Left forelimb (tissue), 1 donor: Measurements from ENCODE around the gene NLGN4Y.
"Not testable (repeated sequence)": the region's sequence is repeated elsewhere in the genome, so short reads cannot be mapped to it uniquely, and the experiment has no call there.

ENCODE experiments used
- DNase-seq: peaks from one replicate; pipeline ENCODE4 v3.0.0-alpha.2; 2018; ENCODE audit warnings: low spot score

NLGN4Y gene

DNA sequence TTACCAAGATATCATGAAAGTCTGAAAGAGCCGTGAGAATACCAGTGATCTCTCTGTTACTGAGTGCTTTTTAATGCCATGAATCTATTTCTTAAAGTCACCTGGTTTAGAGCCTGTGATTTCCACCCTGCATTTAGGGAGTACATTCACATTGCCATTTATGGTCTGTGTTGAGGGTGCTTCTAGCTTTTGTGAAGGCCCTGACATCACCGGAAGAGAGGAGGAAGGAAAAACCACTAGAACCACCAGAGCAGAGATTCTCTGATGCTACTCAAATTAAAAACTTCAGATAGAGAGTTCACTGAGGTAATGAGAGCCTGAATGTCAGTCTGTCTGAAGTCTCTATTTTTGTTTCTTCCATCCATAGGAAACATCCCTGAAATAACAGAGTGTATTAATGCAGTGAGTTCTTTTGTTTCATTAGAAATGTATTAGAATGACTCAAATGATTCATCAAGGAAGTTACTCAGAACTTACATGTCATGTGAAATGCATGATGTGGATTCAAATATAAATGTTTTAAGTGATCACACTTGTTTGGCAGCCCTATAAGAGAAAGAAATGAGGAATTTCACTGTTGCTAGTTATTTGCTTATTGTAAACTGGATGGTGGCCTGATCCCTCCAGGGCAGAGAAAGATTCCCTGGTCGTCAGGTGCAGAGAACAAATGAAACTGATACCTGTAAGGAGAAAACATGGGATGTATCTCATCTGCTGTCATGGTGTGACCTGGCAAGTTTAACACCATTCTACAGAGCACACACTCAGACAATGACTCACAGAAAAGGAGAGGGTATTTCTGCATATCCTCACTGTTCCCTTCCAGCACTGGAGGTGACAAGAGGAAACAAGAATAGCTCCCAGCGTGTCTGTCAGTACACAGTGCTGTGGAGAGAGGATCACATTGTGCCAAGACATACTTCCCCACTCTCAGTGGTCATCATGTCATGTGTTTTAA, 310.1 kb downstream of the NLGN4Y start:
- no peak for DNase-seq

DNA sequence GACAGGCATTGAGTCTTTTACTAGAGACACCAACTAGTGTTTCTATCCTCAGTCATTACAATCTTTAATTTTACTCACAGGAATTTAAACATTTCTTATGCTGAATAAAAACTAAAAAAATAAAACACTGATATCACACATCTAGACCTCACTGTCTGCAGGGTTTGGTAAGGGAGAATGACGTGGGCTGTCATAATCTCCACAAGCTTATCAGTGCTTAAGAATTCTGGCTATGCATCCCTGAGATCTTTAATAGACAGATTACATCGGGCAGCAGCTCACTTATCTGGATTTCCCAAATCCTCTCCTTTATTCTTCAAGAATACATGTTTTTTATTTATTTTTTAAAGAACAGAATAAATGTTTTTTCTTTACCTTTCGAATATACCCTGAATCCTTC, 313.1 kb downstream of the NLGN4Y start:
- DNase-seq: no peak

DNA sequence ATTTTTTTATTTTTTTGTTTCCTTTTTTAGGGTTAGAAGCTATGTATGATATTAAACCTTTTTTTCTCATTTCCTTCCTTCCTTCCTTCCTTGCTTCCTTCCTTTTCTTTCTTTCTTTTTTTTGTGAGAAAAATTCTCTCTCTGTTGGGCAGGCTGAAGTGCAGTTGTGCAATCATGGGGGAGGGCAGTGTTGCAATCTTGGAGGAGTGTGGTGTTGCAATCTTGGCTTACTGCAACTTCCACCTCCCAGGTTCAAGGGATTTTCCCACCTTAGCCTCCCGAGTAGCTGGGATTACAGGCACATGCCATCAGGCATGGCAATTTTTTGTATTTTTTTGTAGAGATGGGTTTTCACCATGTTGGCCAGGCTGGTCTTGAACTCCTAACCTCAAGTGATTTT, 326.4 kb downstream of the NLGN4Y start:
- no peak for DNase-seq

DNA sequence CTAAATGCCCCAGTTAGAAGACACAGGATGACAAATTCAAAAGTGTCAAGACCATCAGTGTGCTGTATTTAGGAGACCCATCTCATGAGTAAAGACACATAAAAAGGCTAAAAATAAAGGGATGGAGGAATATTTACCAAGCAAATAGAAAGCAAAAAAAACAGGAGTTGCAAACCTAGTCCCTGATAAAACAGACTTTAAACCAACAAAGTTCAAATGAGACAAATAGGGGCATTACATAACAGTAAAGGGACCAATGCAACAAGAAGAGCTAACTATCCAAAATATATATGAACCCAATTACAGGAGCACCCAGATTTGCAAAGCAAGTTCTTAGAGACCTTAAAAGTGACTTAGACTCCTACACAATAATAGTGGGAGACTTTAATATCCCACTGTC, 336.1 kb downstream of the NLGN4Y start:
- DNase-seq: no peak

DNA sequence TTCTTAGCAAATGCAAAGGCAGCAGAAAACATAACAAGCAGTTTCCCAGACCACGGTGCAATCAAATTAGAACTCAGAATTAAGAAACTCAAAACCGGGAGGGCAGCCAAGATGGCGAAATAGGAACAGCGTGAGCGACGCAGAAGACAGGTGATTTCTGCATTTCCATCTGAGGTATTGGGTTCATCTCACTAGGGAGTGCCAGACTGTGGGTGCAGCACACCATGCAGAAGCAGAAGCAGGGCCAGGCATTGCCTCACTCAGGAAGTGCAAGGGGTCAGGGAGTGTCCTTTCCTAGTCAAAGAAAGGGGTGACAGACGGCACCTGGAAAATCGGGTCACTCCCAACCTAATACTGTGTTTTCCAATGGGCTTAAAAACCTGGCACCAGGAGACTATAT, 336.7 kb downstream of the NLGN4Y start:
- not testable (repeated sequence) for DNase-seq

DNA sequence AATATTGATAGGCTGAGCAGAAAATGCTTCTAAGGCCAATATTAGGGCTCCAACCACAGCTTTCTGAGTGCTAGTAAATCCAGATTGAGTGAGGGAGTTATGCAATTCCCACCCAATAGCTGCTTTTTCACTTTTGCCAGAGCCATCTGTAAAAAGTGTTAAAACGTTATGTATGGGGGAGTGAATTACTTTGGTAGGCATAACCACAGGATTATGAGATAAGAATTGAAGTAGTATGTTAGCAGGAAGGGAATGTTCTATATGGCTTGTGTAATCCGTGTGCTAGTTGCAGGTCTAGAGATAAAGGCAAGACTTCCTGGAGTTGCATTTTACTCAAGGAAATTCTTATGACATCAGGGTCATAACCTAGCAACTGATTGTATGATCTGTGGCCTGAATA, 347.6 kb downstream of the NLGN4Y start:
- no peak for DNase-seq
